Nephron progenitor cell (in vitro differentiated cells): ENCODE data around the gene TMEM169.

Experiments
- DNase-seq: peaks from one replicate; pipeline ENCODE4 v3.0.0; 2021
- H3K27ac Mint-ChIP-seq: 2 replicates; pipeline ENCODE4 v1.8.0; 2021; ENCODE audit warnings: mild to moderate bottlenecking, moderate library complexity, mixed read lengths
- H3K27me3 Mint-ChIP-seq: 2 replicates; pipeline ENCODE4 v1.8.0; 2021; ENCODE audit warnings: mild to moderate bottlenecking, low read depth, mixed read lengths; ENCODE audit not compliant: poor library complexity
- H3K36me3 Mint-ChIP-seq: 2 replicates; pipeline ENCODE4 v1.8.0; 2021; ENCODE audit warnings: low read depth, mixed read lengths
- H3K4me1 Mint-ChIP-seq: 2 replicates; pipeline ENCODE4 v1.8.0; 2021; ENCODE audit warnings: mixed read lengths
- H3K4me3 Mint-ChIP-seq: 2 replicates; pipeline ENCODE4 v1.8.0; 2021; ENCODE audit warnings: mild to moderate bottlenecking, moderate library complexity, mixed read lengths
- H3K9me3 Mint-ChIP-seq: 2 replicates; pipeline ENCODE4 v1.8.0; 2021; ENCODE audit warnings: mild to moderate bottlenecking, moderate library complexity, mixed read lengths
- CTCF ChIP-seq: fragments of 200-600 bp; sonication (generic); IDR thresholded peaks from 2 replicates; pipeline ENCODE4 v1.5.0; 2021; ENCODE audit warnings: antibody characterized with exemption

The TMEM169 gene

GRCh38 chr2:216111122-216111521 is 29.4 kb downstream of the TMEM169 start:
- no peaks in the 10 kb centered on the region for H3K9me3 Mint-ChIP-seq
- H3K4me3 Mint-ChIP-seq: peak overlapping the region; percentile 100

GRCh38 chr2:216112926-216113325 is 31.2 kb downstream of the TMEM169 start:
- peaks cover 92% of the 10 kb centered on the region for H3K4me1 Mint-ChIP-seq

More at GRCh38 chr2:216111122-216111521, 29.4 kb downstream of the TMEM169 start:
- Mint-ChIP-seq H3K36me3 (peaks cover 41% of the 10 kb centered on the region), H3K27ac (peak overlapping the region; percentile 93), H3K4me1 (peaks cover 86% of the 10 kb centered on the region), H3K27me3 (no peaks in the 10 kb centered on the region)
- DNase-seq: no peak
- no peak for TF ChIP-seq CTCF

GRCh38 chr2:216113572-216113971 is 31.9 kb downstream of the TMEM169 start:
- no peak for TF ChIP-seq CTCF
- Mint-ChIP-seq H3K27ac (peak overlapping the region; percentile 87), H3K27me3 (no peaks in the 10 kb centered on the region), H3K4me1 (peaks cover 86% of the 10 kb centered on the region), H3K9me3 (no peaks in the 10 kb centered on the region), H3K4me3 (no peak overlapping the region), H3K36me3 (peaks cover 65% of the 10 kb centered on the region)
- no peak for DNase-seq

More at GRCh38 chr2:216112926-216113325, 31.2 kb downstream of the TMEM169 start:
- H3K36me3 Mint-ChIP-seq: peaks cover 59% of the 10 kb centered on the region
- H3K4me3 Mint-ChIP-seq: peak overlapping the region; percentile 5
- DNase-seq: no peak
- H3K27ac Mint-ChIP-seq: peak overlapping the region; percentile 87
- H3K27me3 Mint-ChIP-seq: no peaks in the 10 kb centered on the region
- no peak for TF ChIP-seq CTCF
- H3K9me3 Mint-ChIP-seq: no peaks in the 10 kb centered on the region

- TF ChIP-seq CTCF: no peak
- peaks cover 83% of the 10 kb centered on the region for H3K4me1 Mint-ChIP-seq
- no peak for DNase-seq
- H3K27ac Mint-ChIP-seq: peak overlapping the region; percentile 100
- peaks cover 73% of the 10 kb centered on the region for H3K36me3 Mint-ChIP-seq
- H3K9me3 Mint-ChIP-seq: no peaks in the 10 kb centered on the region
- no peaks in the 10 kb centered on the region for H3K27me3 Mint-ChIP-seq
- peak overlapping the region; percentile 45 for H3K4me3 Mint-ChIP-seq
Observed at GRCh38 chr2:216114382-216114713, 32.6 kb downstream of the TMEM169 start.

- Mint-ChIP-seq H3K36me3 (peaks cover 79% of the 10 kb centered on the region), H3K27me3 (no peaks in the 10 kb centered on the region), H3K4me3 (peak overlapping the region; percentile 83), H3K27ac (peak overlapping the region; percentile 100), H3K4me1 (peaks cover 82% of the 10 kb centered on the region), H3K9me3 (no peaks in the 10 kb centered on the region)
- peak; percentile 98 for DNase-seq
- TF ChIP-seq CTCF: peak; percentile 88
Observed at GRCh38 chr2:216114714-216115531, 33.2 kb downstream of the TMEM169 start.

GRCh38 chr2:216116418-216116817 is 34.7 kb downstream of the TMEM169 start:
- H3K4me3 Mint-ChIP-seq: peak overlapping the region; percentile 83
- H3K9me3 Mint-ChIP-seq: no peaks in the 10 kb centered on the region
- no peak for TF ChIP-seq CTCF
- H3K27me3 Mint-ChIP-seq: no peaks in the 10 kb centered on the region
- peak; percentile 14 for DNase-seq
- peaks cover 85% of the 10 kb centered on the region for H3K36me3 Mint-ChIP-seq
- peak overlapping the region; percentile 100 for H3K27ac Mint-ChIP-seq
- peaks cover 67% of the 10 kb centered on the region for H3K4me1 Mint-ChIP-seq
